Loucy (cell line): Measurements from ENCODE around the gene OVOL3.

Experiments used
- H2AFZ ChIP-seq: fragments of 200-600 bp; sonication (generic); 2 replicates; pipeline ENCODE4 v1.6.0; 2016; ENCODE audit warnings: antibody characterized with exemption, mild to moderate bottlenecking, low read length, moderate library complexity
- H3F3A ChIP-seq: fragments of 200-600 bp; 2 replicates; pipeline ENCODE4 v1.6.0; 2016; ENCODE audit warnings: antibody characterized with exemption, low read depth, mild to moderate bottlenecking
- H3K27me3 ChIP-seq: fragments of 200-600 bp; sonication (generic); 2 replicates; pipeline ENCODE4 v1.6.1; 2014; ENCODE audit warnings: low read length, mild to moderate bottlenecking; ENCODE audit not compliant: insufficient read depth, poor library complexity, severe bottlenecking
- H3K36me3 ChIP-seq: fragments of 200-600 bp; sonication (generic); 2 replicates; pipeline ENCODE4 v1.6.1; 2016; ENCODE audit warnings: low read length; ENCODE audit not compliant: insufficient read depth
- H3K4me1 ChIP-seq: fragments of 200-600 bp; sonication (generic); 2 replicates; pipeline ENCODE4 v1.5.1; 2014; ENCODE audit warnings: low read length, mild to moderate bottlenecking; ENCODE audit not compliant: insufficient read depth, poor library complexity, severe bottlenecking
- H3K4me2 ChIP-seq: fragments of 200-600 bp; sonication (generic); 2 replicates; pipeline ENCODE4 v1.6.0; 2014; ENCODE audit warnings: antibody characterized with exemption, low read length, low read depth, mild to moderate bottlenecking; ENCODE audit not compliant: poor library complexity, severe bottlenecking
- H3K4me3 ChIP-seq: fragments of 200-600 bp; sonication (generic); 2 replicates; pipeline ENCODE4 v1.5.1; 2014; ENCODE audit warnings: low read length, mild to moderate bottlenecking, mixed read lengths; ENCODE audit not compliant: poor library complexity, severe bottlenecking
- H3K79me2 ChIP-seq: fragments of 200-600 bp; sonication (generic); 2 replicates; pipeline ENCODE4 v1.6.1; 2014; ENCODE audit warnings: low read length; ENCODE audit not compliant: insufficient read depth
- H3K9ac ChIP-seq: fragments of 200-600 bp; sonication (generic); 2 replicates; pipeline ENCODE4 v1.6.0; 2014; ENCODE audit warnings: mild to moderate bottlenecking, low read depth, low read length, moderate library complexity; ENCODE audit not compliant: poor library complexity, severe bottlenecking
- H3K9me2 ChIP-seq: fragments of 200-600 bp; sonication (generic); replicated peaks from 2 replicates; pipeline ENCODE4 v1.6.1; 2016; ENCODE audit warnings: low read depth, low read length, mixed read lengths
- H3K9me3 ChIP-seq: fragments of 200-600 bp; sonication (generic); 2 replicates; pipeline ENCODE4 v1.6.1; 2014; ENCODE audit warnings: mild to moderate bottlenecking, antibody characterized with exemption, low read length, low read depth; ENCODE audit not compliant: insufficient read depth
- H4K20me1 ChIP-seq: fragments of 200-600 bp; sonication (generic); 2 replicates; pipeline ENCODE4 v1.6.0; 2014; ENCODE audit warnings: antibody characterized with exemption, low read length, mild to moderate bottlenecking; ENCODE audit not compliant: insufficient read depth, poor library complexity, severe bottlenecking
- CTCF ChIP-seq: fragments of 200-600 bp; sonication (generic); conservative IDR thresholded peaks from 2 replicates; pipeline ENCODE4 v1.5.1; 2014; ENCODE audit warnings: mild to moderate bottlenecking, antibody characterized with exemption, low read length
- EZH2phosphoT487 ChIP-seq: fragments of 200-600 bp; IDR thresholded peaks from 2 replicates; pipeline ENCODE4 v1.6.1; 2018; ENCODE audit warnings: antibody characterized with exemption, mild to moderate bottlenecking, moderate library complexity, borderline replicate concordance

The OVOL3 gene

GRCh38 chr19:36073121-36073876 is 37.6 kb upstream of the OVOL3 start:
- H3K4me1 ChIP-seq, result no peaks in the 10 kb centered on the region
- H3F3A ChIP-seq, result no peaks in the 10 kb centered on the region
- H3K9me2 ChIP-seq, result no peaks in the 10 kb centered on the region
- H3K4me3 ChIP-seq, result no peak overlapping the region
- TF ChIP-seq CTCF (no peak), EZH2phosphoT487 (no peak)
- no peaks in the 10 kb centered on the region for H3K79me2 ChIP-seq
- H3K9ac ChIP-seq, result no peak overlapping the region
- no peaks in the 10 kb centered on the region for H3K27me3 ChIP-seq
- H4K20me1 ChIP-seq, result no peaks in the 10 kb centered on the region
- peaks cover 63% of the 10 kb centered on the region; the same call in 1 of the 2 replicates for H3K36me3 ChIP-seq
- no peak overlapping the region for H2AFZ ChIP-seq
- no peaks in the 10 kb centered on the region for H3K9me3 ChIP-seq
- H3K4me2 ChIP-seq, result no peak overlapping the region

DNA sequence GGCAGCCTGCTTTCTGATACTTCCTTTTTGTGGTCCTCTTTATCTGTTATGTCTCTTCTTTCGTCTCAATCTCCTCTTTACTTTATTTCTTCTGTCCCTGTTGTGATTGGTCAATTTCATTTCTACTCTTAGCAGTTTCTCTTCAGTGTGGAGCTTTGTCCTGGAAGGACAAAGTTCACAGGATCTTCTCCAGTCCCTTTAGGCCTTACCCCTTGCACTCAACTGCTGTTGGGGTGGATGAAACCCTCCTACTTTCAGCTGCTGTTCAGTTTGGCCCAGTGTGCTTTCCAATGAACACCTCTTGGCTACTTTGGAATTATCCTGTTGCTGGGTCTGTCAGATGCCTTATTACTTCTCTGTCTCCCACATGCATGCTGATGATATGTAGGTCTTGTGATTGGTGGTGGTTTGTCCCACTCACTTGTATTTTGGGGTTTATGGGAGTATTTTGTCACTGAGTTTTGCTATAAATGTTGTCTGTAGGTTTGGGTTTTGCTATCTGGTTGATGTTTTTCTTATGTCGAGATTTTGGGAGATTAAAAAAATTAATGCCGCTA is 31.5 kb upstream of the OVOL3 start:
- H3K9me3 ChIP-seq, result no peaks in the 10 kb centered on the region
- no peak overlapping the region for H3K4me3 ChIP-seq
- no peaks in the 10 kb centered on the region for H4K20me1 ChIP-seq
- H3K36me3 ChIP-seq, result peaks cover 71% of the 10 kb centered on the region; the same call in 1 of the 2 replicates
- H3F3A ChIP-seq, result no peaks in the 10 kb centered on the region
- H3K9ac ChIP-seq, result no peak overlapping the region
- H2AFZ ChIP-seq, result no peak overlapping the region
- H3K4me1 ChIP-seq, result no peaks in the 10 kb centered on the region
- H3K9me2 ChIP-seq, result no peaks in the 10 kb centered on the region
- no peak overlapping the region for H3K4me2 ChIP-seq
- TF ChIP-seq CTCF (no peak), EZH2phosphoT487 (no peak)
- H3K27me3 ChIP-seq, result no peaks in the 10 kb centered on the region
- H3K79me2 ChIP-seq, result no peaks in the 10 kb centered on the region

DNA sequence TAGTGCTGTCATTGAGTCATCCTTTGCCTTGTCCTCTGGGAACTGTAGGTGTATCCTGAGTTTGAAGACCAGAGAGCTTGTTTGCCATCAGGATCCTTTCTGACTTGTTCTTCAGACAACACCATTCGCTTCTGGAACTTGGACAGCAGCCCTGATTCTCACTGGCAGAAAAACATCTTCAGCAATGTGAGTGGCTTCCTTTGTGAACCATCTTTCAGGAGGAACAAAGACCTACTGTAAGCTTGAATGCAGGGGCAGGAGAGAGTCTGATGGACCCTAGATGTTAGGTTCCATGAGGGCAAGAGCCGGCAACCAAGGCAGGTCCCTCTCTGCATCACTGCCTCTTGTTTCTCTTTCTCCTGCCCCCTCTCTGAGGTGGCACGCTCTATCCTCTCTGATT is 29.6 kb upstream of the OVOL3 start:
- Histone ChIP-seq H4K20me1 (no peaks in the 10 kb centered on the region), H3K79me2 (no peaks in the 10 kb centered on the region), H3K4me1 (no peaks in the 10 kb centered on the region), H3K4me2 (no peak overlapping the region), H3K27me3 (no peaks in the 10 kb centered on the region), H3K9me3 (no peaks in the 10 kb centered on the region), H3F3A (no peaks in the 10 kb centered on the region), H3K36me3 (peaks cover 74% of the 10 kb centered on the region; the same call in 1 of the 2 replicates), H3K9ac (no peak overlapping the region), H3K4me3 (no peak overlapping the region), H3K9me2 (no peaks in the 10 kb centered on the region), H2AFZ (no peak overlapping the region)
- TF ChIP-seq EZH2phosphoT487 (no peak), CTCF (no peak)
